Skin of body (tissue), 2 donors: ENCODE results near the gene SEC23A. TPM values are rescaled to one million over a fixed set of nuclear protein-coding genes. Genes with fewer than 3 reads are reported as not detected.
"Not testable (repeated sequence)": the region's sequence is repeated elsewhere in the genome, so short reads cannot be mapped to it uniquely, and the experiment has no call there.

Experiments used
- DNase-seq: peaks from one replicate; lab custom pipeline; 2025; lab: John Stamatoyannopoulos, UW
- total RNA-seq: library from RNA; depleted of rRNA; stranded (reverse); fragments of >200 nt; gene quantifications from one replicate; pipeline ENCODE4 v1.2.3, GENCODE V29; 2014

SEC23A gene
- total RNA-seq, result 103 TPM

- DNase-seq, result peak; percentile 87
Measured at GRCh38 chr14:39102969-39103957, at the start of gene SEC23A. TSS of gene SEC23A (minus strand) at chr14:39103235. CDS start at chr14:39096118, 7,117 bp downstream.

- DNase-seq, result no peak
Measured at GRCh38 chr14:39145266-39145966, 42.4 kb upstream of the SEC23A start.

GRCh38 chr14:39143226-39143625 is 40.2 kb upstream of the SEC23A start:
- DNase-seq, result not testable (repeated sequence)

DNA sequence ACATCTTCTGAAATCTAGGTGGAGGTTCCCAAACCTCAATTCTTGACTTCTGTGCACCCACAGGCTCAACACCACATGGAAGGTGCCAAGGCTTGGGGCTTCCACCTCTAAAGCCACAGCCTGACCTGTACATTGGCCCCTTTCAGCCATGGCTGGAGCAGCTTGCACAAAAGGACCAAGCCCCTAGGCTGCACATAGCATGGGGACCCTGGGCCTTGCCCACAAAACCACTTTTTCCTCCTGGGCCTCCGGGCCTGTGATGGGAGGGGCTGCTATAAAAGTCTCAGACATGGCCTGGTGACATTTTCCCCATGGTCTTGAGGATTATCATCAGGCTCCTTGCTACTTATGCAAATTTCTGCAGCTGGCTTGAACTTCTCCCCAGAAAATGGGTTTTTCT is 38.6 kb upstream of the SEC23A start:
- DNase-seq, result not testable (repeated sequence)

GRCh38 chr14:39140170-39140569 is 37.1 kb upstream of the SEC23A start:
- DNase-seq, result no peak

- DNase-seq, result no peak
Measured at GRCh38 chr14:39138440-39138839, 35.4 kb upstream of the SEC23A start.

DNA sequence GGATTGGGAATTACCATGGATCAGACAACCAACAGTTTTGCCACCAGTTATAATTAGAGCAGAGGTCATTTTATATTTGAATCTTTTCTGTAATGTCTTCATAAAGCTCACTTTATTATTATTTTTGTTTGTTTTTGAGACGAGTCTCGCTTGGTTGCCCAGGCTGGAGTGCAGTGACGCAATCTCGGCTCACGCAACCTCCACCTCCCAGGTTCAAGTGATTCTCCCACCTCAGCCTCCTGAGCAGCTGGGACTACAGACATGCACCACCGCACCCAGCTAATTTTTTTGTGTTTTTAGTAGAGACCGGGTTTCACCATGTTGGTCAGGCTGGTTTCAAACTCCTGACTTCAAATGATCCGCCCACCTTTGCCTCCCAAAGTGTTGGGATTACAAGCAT is 34.8 kb upstream of the SEC23A start:
- not testable (repeated sequence) for DNase-seq

DNA sequence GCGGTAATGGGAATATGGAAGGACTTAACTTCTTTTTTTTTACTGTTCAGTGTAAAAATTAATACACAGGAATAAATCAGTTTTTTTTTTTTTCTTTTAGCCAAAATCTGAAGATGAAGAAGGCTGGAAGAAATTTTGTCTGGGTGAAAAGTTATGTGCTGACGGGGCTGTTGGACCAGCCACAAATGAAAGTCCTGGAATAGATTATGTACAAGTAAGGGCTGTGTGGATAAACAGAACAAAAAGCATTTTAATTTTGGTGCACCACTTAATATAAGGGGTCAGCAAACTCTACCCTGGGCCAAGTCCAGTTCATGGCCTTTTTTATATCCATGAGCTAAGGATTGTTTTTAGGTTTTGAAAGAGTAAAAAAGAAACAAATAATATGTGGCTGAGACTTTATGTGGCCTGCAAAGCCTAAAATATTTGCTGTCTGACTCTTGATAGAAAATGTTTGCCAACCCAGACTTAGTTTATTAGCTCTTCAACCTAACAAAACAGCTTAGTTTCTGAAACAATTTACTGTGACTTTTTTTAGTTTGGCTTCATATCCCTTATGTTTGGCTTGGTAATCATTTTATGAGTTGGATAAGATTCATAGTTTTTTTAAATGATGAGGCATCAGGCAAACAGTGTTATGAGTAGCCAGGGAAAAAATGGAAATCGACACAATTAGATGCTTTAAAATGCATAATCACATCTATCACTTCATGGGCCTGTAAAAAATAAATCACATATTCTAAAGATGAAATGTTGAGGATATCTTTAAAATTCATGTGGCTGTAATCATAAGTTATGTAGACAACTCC is 19.5 kb upstream of the SEC23A start:
- no peak for DNase-seq

- peak; percentile 91 for DNase-seq
Measured at GRCh38 chr14:39114073-39114838, 11.2 kb upstream of the SEC23A start, which contains the start of gene GEMIN2. TSS of gene GEMIN2 (plus strand) at chr14:39114323. CDS start at chr14:39114339, 16 bp downstream.

DNA sequence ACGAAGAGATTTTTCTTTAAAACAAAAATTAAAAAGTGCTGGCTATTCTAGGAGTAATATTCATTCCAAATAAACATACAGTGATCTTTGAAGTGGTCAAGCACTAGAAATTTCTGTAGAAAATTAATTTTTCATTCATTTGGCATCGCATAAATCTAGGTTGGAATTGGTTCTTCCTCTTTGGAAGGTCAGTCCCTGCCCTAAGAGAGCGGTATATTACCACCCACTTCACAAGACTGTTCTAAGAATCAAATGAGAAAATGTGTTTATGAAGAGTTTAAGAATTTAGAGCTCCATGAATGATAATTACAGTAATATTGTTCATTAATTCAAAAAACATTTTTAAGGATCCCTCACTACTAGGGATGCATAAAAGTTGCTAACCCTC is 10.6 kb upstream of the SEC23A start:
- no peak for DNase-seq

GRCh38 chr14:39109893-39110715 is 7.1 kb upstream of the SEC23A start:
- no peak for DNase-seq

DNA sequence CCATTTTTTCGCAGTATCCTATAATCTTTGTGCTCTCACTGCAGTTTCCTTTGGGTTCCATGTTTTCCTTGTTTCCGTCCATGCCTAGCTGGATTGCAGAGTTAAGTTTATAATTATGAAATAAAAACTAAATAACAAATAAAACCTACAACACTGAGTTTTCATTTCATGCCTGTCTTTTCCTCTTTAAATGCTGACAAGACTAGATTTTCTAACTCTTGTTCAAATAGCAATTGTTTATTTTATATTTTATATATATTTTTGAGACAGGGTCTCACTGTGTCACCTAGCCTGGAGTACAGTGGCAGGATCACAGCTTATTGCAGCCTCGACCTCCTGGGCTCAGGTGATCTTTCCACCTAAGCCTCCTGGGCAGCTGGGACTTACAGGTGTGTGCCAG is 5.8 kb upstream of the SEC23A start:
- DNase-seq, result no peak

DNA sequence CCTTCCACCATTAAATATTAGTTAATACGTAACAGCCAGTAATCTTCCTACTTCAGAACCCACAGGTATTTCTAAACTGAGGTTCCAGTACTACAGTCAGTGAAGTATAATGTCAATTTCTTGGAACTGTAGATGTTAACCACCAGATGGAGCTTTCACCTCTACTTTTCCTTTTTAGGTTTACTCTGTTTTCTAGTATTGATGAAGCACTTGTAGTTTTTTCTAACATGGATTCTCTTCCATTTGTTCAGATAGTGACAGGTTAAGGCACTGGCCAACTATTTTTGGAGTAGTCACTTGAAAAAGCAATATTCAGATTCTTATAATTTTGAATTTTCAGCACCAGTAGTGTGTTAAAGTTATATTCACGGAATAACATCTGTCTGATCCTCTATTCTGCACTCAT is 4.6 kb upstream of the SEC23A start:
- no peak for DNase-seq

DNA sequence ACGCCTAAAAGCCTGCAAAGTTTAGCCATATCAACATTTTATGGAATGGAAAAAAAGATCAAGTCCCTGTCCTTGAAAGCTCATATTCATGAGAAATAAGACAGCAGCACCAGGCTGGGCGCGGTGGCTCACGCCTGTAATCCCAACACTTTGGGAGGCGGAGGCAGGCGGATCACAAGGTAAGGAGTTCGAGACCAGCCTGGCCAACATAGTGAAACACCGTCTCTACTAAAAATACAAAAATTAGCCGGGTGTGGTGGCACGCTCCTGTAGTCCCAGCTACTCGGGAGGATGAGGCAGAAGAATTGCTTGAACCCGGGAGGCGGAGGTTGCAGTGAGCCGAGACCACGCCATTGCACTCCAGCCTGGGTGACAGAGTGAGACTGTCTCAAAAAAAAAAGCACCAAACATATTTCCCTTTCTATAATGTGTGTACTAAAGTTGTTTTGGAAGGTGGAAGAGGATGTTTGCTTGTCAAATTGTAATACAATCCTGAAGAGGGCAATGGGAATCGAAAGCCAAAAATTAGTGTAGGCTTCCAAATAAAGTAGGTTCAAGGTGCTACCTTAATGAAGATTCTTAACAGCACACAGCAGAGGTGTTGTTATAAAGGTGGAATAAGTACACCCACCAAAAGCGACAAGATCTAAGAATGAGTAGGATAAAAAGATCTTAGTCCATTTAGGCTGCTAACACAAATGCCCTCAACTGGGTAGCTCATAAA is 1.2 kb upstream of the SEC23A start:
- DNase-seq, result not testable (repeated sequence)

GRCh38 chr14:39102265-39102968 is 618 bp downstream of the SEC23A start:
- peak; percentile 31 for DNase-seq

GRCh38 chr14:39099748-39100147 is 3.3 kb downstream of the SEC23A start:
- no peak for DNase-seq

- not testable (repeated sequence) for DNase-seq
Measured at GRCh38 chr14:39099215-39099614, 3.8 kb downstream of the SEC23A start.

DNA sequence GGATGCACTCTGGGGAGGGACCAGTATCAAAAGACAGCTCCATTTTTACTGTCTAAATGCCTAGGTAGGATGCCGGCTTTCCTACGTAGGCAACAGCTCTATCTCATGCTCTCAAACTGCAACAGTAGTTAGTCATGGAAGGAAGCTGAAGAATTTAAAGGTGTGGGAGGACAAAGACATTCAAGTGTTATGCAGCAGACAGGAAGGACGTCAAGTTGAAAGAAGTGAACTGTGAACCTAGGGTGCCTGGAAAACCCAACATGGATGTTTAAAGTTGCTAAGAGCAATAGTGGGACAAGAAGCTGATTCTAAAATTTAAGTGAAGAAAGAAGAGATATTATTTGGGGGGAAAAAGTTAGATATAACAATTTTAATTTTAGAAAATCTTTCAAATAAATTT is 5.9 kb downstream of the SEC23A start:
- no peak for DNase-seq
